AG04450 (cell line): ENCODE results near the gene TRIOBP. TPM values are rescaled to one million over a fixed set of nuclear protein-coding genes. Genes with fewer than 3 reads are reported as not detected.
A peak's percentile ranks its signal among the peaks of the same experiment; 100 is the strongest.

ENCODE experiments used
- CTCF ChIA-PET: fragments of 300-600, 350-600 bp; formaldehyde crosslinking; extraction: SDS; loops from one replicate; lab custom pipeline; 2022; ENCODE audit warnings: antibody characterized with exemption, inconsistent platforms; lab: Charles Lee
- POLR2A ChIA-PET: fragments of 350-600 bp; formaldehyde crosslinking; extraction: SDS; loops from one replicate; lab custom pipeline; 2021; ENCODE audit warnings: antibody characterized with exemption, inconsistent platforms; lab: Yijun Ruan, JAX
- DNase-seq: peaks from one replicate; pipeline ENCODE4 v3.0.0-alpha.2; 2011; ENCODE audit warnings: low read depth, low spot score
- H3K27ac ChIP-seq: one replicate; pipeline ENCODE4 v1.5.1; 2012; ENCODE audit warnings: low read depth, low read length, control low read depth
- H3K27me3 ChIP-seq: one replicate; pipeline ENCODE4 v1.6.0; 2012; ENCODE audit warnings: low read length; ENCODE audit not compliant: control insufficient read depth, insufficient read depth
- H3K4me3 ChIP-seq: 2 replicates; pipeline ENCODE4 v1.5.1; 2011; ENCODE audit warnings: mild to moderate bottlenecking, low read depth, low read length, control low read depth
- H3K9me3 ChIP-seq: 2 replicates; pipeline ENCODE4 v1.5.1; 2012; ENCODE audit warnings: low read length; ENCODE audit not compliant: control insufficient read depth, insufficient read depth
- polyA plus RNA-seq: library from polyadenylated mRNA; depleted of rRNA; stranded (reverse); fragments of >200 nt; gene quantifications from 2 replicates; pipeline ENCODE4 v1.2.3, GENCODE V29; 2011
- TF ChIP-seq, protein P1 (sequence below): IDR thresholded peaks from 2 replicates; pipeline ENCODE4 v1.5.1; 2011; ENCODE audit warnings: low read depth, low read length, control low read depth, inconsistent platforms

The TRIOBP gene
- polyA plus RNA-seq, 1 experiment, result 37.0 TPM

DNA sequence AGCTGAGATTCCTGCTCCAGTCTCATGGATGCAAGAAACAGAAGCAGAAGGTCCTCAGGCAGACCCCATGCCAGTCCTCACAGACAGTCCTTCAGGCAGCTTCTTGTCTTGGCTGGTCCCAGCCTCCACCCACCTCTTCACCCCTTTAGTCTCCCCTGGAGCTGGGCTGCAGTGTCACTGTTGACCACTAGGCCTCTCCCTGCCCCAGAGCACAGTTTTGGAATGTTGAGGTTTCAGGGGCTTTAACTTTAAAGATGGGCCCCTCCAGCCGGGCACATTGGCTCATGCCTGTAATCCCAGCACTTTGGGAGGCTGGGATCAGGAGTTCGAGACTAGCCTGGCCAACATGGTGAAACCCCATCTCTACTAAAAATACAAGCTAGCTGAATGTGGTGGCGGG is 71.4 kb downstream of the TRIOBP start:
- no peaks in the 10 kb centered on the region; the same call in 1 of the 2 replicates for H3K9me3 ChIP-seq
- POLR2A ChIA-PET, result interaction anchor here (0.7 to 1.9 kb wide), 2 partner anchors 8 to 17 kb away, joined by 3 to 7 read pairs; no protein-coding TSS in a partner anchor
- H3K27me3 ChIP-seq, result no peaks in the 10 kb centered on the region
- CTCF ChIA-PET, result interaction anchor here (1.1 to 1.2 kb wide), 3 partner anchors 11 to 125 kb away, joined by 3 to 4 read pairs (median 4); no protein-coding TSS in a partner anchor
- H3K27ac ChIP-seq, result no peak overlapping the region
- TF ChIP-seq, protein P1, sequence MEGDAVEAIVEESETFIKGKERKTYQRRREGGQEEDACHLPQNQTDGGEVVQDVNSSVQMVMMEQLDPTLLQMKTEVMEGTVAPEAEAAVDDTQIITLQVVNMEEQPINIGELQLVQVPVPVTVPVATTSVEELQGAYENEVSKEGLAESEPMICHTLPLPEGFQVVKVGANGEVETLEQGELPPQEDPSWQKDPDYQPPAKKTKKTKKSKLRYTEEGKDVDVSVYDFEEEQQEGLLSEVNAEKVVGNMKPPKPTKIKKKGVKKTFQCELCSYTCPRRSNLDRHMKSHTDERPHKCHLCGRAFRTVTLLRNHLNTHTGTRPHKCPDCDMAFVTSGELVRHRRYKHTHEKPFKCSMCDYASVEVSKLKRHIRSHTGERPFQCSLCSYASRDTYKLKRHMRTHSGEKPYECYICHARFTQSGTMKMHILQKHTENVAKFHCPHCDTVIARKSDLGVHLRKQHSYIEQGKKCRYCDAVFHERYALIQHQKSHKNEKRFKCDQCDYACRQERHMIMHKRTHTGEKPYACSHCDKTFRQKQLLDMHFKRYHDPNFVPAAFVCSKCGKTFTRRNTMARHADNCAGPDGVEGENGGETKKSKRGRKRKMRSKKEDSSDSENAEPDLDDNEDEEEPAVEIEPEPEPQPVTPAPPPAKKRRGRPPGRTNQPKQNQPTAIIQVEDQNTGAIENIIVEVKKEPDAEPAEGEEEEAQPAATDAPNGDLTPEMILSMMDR, result peak; percentile 40
- no peak overlapping the region for H3K4me3 ChIP-seq
- no peak for DNase-seq

DNA sequence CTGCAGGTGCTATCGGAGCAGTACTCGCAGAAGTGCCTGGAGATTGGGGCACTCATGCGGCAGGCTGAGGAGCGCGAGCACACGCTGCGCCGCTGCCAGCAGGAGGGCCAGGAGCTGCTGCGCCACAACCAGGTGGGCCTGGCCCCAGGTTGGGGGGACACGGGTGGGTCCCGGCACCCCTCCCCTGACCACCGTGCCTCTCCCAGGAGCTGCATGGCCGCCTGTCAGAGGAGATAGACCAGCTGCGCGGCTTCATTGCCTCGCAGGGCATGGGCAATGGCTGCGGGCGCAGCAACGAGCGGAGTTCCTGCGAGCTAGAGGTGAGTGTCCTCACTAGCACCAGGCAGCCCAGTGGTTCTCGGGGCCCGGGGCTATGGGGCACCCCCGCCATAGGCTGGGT is 72.2 kb downstream of the TRIOBP start:
- no peaks in the 10 kb centered on the region; the same call in 1 of the 2 replicates for H3K9me3 ChIP-seq
- ChIA-PET CTCF (interaction anchor here (1.1 kb wide), 1 partner anchor 73 kb away, joined by 4 read pairs; no protein-coding TSS in a partner anchor), POLR2A (no interaction called here)
- no peak overlapping the region for H3K4me3 ChIP-seq
- no peaks in the 10 kb centered on the region for H3K27me3 ChIP-seq
- TF ChIP-seq, protein P1, result no peak
- DNase-seq, result no peak
- H3K27ac ChIP-seq, result no peak overlapping the region

DNA sequence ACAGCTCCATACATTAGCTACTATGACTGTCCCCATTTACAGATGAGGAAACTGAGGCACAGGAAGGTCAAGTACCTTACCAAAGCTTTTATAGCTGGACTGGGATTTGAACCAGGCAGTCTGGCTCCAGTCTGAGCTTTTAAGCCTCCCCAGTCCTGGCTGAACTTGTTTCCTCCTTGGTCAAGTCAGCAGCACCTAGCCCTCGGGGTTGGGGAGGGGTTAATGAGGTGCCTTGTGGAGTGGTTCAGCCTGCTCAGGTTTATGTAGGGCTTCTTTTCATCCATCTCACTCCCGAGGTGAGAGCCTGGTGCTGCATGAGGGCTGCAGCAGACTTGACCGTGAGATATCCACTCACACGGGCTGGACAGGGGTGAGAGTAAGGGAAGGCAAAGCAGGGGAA is 74.2 kb downstream of the TRIOBP start:
- CTCF ChIA-PET, result no interaction called here
- DNase-seq, result no peak

DNA sequence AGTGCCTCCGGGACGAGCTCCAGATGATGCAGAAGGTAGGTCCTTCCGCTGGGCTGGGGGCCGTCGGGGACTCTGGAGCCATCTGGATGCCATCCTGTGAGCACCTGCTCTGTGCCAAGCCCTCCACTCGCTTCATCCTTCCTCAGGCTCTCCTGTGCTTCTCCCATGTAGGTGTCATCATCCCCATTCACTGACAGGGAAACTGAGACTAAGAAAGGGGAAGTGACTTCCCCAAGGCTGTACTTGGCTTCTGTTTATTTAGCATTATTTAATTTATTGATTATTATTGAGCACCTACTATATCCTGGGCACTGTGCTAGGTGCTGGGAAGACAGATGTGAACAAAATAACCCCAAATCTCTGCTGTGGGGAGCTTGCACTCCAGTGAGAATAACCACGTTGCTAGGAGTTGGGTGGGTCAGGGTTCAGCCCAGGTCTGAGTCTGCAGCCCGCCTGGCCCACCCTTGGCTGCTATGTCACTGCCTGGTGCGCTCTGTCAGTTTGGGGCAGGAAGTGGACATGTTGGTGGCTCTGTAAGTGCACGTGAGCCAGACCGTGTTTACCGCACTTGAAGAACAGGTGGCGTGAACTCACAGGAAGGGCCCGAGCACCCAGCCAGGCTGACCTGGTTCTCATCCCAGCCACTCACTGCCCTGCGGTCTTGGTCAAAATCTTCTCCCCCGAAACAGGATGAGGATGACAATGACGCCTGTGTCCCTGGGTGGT is 75.0 kb downstream of the TRIOBP start:
- Histone ChIP-seq H3K27me3 (no peaks in the 10 kb centered on the region), H3K27ac (no peak overlapping the region), H3K9me3 (no peaks in the 10 kb centered on the region; the same call in 1 of the 2 replicates), H3K4me3 (no peak overlapping the region)
- ChIA-PET CTCF (no interaction called here), POLR2A (no interaction called here)
- TF ChIP-seq, protein P1, result no peak
- DNase-seq, result no peak

More for the DNA sequence above, 74.2 kb downstream of the TRIOBP start:
- Histone ChIP-seq H3K27me3 (no peaks in the 10 kb centered on the region), H3K4me3 (no peak overlapping the region), H3K27ac (no peak overlapping the region), H3K9me3 (no peaks in the 10 kb centered on the region; the same call in 1 of the 2 replicates)
- TF ChIP-seq, protein P1, result no peak
- POLR2A ChIA-PET, result no interaction called here

DNA sequence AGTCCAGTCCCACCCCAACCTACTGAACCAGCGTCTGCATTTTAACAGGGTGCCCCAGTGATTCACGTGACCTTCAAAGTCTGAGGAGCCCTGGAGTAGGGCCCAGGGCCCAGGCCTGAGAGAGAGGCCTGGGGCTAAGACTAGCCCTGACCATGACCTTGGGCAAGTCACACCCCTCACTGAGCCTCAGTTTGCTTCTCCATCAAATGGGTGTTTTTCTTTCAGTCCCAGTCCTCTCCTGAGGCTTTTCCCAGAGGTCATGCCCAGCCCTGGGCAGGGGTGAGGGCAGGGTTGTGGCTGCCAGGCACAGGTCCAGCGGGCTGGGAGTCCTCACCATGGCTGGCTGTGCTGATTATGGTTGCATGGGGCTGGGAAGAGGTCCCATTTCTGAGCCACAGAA is 77.9 kb downstream of the TRIOBP start:
- TF ChIP-seq, protein P1, result no peak
- CTCF ChIA-PET, result no interaction called here
- Histone ChIP-seq H3K27me3 (no peaks in the 10 kb centered on the region), H3K9me3 (no peaks in the 10 kb centered on the region), H3K4me3 (no peak overlapping the region), H3K27ac (peak overlapping the region; percentile 97)
- no peak for DNase-seq
- POLR2A ChIA-PET, result no interaction called here
